Ishikawa (cell line): ENCODE results near the gene ZNF593OS.

Source experiments
- CEBPB ChIP-seq: IDR thresholded peaks from 2 replicates; pipeline ENCODE4 v1.6.1; 2012
- CREB1 ChIP-seq: IDR thresholded peaks from 2 replicates; pipeline ENCODE4 v1.6.1; 2012; ENCODE audit warnings: low read depth
- EGR1 ChIP-seq: IDR thresholded peaks from 2 replicates; pipeline ENCODE4 v1.6.1; 2012
- EP300 ChIP-seq: IDR thresholded peaks from 2 replicates; pipeline ENCODE4 v1.6.1; 2012; ENCODE audit warnings: borderline replicate concordance
- FOXM1 ChIP-seq: IDR thresholded peaks from 2 replicates; pipeline ENCODE4 v1.6.1; 2012; ENCODE audit warnings: low read depth, borderline replicate concordance
- NFIC ChIP-seq: IDR thresholded peaks from 2 replicates; pipeline ENCODE4 v1.6.1; 2012
- RAD21 ChIP-seq: IDR thresholded peaks from 2 replicates; pipeline ENCODE4 v1.6.1; 2012; ENCODE audit warnings: low read depth
- TAF1 ChIP-seq: IDR thresholded peaks from 2 replicates; pipeline ENCODE4 v1.6.1; 2012; ENCODE audit warnings: low read depth, mild to moderate bottlenecking
- TCF12 ChIP-seq: IDR thresholded peaks from 2 replicates; pipeline ENCODE4 v1.6.1; 2012; ENCODE audit warnings: low read depth
- TEAD4 ChIP-seq: IDR thresholded peaks from 2 replicates; pipeline ENCODE4 v1.6.1; 2012
- YY1 ChIP-seq: IDR thresholded peaks from 2 replicates; pipeline ENCODE4 v1.6.1; 2012; ENCODE audit warnings: low read depth
- ZBTB7A ChIP-seq: IDR thresholded peaks from 2 replicates; pipeline ENCODE4 v1.6.1; 2012; ENCODE audit warnings: low read depth
- TF ChIP-seq, protein P1 (sequence below): IDR thresholded peaks from 2 replicates; pipeline ENCODE4 v1.6.1; 2012; ENCODE audit warnings: low read depth, mild to moderate bottlenecking
- TF ChIP-seq, protein P2 (sequence below): IDR thresholded peaks from 2 replicates; pipeline ENCODE4 v1.6.1; 2012
- TF ChIP-seq, protein P3 (sequence below): IDR thresholded peaks from 2 replicates; pipeline ENCODE4 v1.6.1; 2012

ZNF593OS gene

DNA sequence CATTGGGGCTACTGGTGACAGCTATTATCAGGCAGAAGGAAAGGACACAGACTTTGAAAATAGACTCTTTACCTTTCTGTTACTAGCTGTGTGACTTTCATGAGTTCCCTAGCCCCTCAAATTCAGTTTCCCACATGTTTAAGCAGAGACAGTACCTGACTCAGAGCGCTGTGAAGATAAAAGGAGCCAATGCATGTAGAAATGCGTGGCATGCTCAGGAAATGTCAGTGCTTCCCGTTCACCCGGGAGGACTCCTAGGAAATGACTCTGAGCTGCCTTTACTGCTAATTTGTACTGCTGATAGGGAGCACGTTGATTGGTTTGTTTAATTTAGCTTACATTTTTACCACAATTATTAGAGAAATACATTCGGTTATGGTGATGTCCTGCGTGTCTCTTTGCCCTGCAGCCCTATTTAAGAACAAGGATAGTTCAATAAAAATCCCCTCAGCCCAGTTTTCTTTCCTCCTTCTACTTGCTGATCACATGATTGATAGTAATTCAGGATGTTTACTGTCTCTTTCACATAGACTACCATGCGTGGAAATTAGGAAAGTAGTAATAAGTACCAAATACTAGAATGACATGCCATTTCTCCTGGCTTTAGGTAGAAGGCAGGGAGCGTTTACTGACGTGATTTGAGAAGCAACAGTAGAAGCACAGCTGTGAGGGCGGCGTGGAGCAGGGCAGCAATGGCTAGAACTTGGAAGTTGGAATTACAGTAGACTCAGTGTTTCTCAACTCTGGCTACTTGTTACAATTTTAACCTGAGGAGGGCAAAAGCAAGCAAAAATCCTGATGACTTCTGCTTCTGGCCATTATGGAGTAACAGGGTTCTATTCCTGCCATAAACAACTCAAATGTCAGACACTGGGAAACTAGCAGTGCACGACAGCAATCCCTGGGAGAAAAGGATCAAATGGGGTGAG, 44.1 kb downstream of the ZNF593OS start:
- TF ChIP-seq TCF12 (no peak), CEBPB (no peak), EP300 (no peak)

DNA sequence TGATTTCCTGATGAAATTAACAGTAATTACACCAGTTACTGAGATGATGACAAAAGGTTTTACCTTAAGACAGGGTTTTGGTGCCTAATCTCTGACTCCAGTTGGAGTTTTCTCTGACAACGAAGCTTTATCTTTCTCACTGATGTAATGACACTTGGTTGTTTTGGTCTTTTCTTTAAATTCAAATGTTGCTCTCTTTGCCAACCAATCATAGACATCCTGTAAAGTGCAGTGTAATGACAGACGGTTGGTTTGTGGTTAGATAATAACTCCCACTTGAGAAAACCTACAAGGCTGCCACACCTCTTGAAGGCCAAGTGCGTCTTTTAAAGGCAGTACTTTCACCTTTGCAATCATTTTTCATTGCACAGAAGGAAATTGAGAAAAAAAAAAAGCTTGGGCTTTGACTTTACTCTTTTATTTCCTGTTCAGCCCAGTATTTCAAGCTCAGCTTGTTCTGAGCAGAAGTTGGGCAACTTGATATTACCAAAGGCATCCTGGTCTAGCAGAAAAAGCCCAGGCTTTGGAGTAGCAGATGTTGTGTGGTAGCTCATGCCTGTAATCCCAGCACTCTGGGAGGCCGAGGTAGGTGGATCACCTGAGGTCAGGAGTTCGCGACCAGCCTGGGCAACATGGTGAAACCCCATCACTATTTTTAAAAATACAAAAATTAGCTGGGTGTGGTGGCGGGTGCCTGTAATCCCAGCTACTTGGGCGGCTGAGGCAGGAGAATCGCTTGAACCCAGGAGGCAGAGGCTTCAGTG, 45.1 kb downstream of the ZNF593OS start:
- TF ChIP-seq, protein P1, sequence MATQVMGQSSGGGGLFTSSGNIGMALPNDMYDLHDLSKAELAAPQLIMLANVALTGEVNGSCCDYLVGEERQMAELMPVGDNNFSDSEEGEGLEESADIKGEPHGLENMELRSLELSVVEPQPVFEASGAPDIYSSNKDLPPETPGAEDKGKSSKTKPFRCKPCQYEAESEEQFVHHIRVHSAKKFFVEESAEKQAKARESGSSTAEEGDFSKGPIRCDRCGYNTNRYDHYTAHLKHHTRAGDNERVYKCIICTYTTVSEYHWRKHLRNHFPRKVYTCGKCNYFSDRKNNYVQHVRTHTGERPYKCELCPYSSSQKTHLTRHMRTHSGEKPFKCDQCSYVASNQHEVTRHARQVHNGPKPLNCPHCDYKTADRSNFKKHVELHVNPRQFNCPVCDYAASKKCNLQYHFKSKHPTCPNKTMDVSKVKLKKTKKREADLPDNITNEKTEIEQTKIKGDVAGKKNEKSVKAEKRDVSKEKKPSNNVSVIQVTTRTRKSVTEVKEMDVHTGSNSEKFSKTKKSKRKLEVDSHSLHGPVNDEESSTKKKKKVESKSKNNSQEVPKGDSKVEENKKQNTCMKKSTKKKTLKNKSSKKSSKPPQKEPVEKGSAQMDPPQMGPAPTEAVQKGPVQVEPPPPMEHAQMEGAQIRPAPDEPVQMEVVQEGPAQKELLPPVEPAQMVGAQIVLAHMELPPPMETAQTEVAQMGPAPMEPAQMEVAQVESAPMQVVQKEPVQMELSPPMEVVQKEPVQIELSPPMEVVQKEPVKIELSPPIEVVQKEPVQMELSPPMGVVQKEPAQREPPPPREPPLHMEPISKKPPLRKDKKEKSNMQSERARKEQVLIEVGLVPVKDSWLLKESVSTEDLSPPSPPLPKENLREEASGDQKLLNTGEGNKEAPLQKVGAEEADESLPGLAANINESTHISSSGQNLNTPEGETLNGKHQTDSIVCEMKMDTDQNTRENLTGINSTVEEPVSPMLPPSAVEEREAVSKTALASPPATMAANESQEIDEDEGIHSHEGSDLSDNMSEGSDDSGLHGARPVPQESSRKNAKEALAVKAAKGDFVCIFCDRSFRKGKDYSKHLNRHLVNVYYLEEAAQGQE = no peak
- no peak for TF ChIP-seq RAD21
- TF ChIP-seq EGR1 = no peak
- no peak for TF ChIP-seq YY1
- peak; percentile 71 for TF ChIP-seq CEBPB
- TF ChIP-seq NFIC = no peak
- TF ChIP-seq TEAD4 = no peak
- TF ChIP-seq, protein P2, sequence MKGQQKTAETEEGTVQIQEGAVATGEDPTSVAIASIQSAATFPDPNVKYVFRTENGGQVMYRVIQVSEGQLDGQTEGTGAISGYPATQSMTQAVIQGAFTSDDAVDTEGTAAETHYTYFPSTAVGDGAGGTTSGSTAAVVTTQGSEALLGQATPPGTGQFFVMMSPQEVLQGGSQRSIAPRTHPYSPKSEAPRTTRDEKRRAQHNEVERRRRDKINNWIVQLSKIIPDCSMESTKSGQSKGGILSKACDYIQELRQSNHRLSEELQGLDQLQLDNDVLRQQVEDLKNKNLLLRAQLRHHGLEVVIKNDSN = no peak
- no peak for TF ChIP-seq TAF1
- TF ChIP-seq ZBTB7A = no peak
- 0 out of 2 replicates have a peak, but pooled peaks have one; percentile 14 for TF ChIP-seq TCF12
- TF ChIP-seq, protein P3, sequence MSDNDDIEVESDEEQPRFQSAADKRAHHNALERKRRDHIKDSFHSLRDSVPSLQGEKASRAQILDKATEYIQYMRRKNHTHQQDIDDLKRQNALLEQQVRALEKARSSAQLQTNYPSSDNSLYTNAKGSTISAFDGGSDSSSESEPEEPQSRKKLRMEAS = no peak
- TF ChIP-seq EP300 = no peak
- peak; percentile 96 for TF ChIP-seq FOXM1
- no peak for TF ChIP-seq CREB1

DNA sequence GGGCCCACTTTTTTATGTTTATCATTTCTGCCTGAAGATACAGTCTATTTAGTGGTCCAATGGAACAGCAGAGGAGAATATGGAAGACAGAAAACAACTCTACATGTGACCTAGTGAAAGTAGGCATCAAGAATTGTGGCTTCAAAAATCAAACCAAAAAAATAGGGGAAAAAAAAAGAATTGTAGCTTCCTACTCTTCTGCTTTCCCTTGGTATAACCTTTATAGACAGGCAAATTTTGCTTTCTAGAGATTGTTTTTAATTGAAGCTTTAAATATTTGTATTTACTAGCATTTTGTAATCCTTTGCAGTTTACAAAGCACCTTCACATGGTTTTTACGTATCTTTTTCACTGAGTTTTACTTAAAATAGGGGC, 45.7 kb downstream of the ZNF593OS start:
- no peak for TF ChIP-seq CREB1
- no peak for TF ChIP-seq YY1
- TF ChIP-seq, protein P1 = no peak
- TF ChIP-seq FOXM1 = no peak
- TF ChIP-seq TEAD4 = no peak
- TF ChIP-seq, protein P2 = no peak
- no peak for TF ChIP-seq TCF12

DNA sequence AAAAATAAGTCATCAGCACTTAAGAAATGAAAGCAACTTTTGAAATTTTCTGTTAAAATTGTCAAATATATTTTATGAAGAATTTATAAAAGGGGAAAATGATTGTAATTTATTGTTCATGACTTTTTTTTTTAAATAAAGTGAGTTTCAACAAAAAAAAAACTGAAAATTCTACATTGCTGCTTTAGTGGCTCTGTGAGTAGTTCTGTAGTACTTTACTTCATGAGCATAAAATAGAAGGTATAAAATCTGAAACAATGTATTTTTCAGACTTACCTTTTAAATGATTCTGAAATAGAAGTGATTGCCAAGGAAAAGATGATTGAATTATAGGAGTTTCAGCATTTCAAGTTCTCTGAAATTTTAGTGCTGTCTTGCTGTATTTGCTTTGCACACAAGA, 46.2 kb downstream of the ZNF593OS start:
- TF ChIP-seq, protein P2 = no peak
- no peak for TF ChIP-seq EGR1
- no peak for TF ChIP-seq TEAD4
- no peak for TF ChIP-seq EP300
- no peak for TF ChIP-seq CREB1
- TF ChIP-seq RAD21 = no peak
- no peak for TF ChIP-seq ZBTB7A
- TF ChIP-seq FOXM1 = no peak
- TF ChIP-seq YY1 = no peak
- TF ChIP-seq TCF12 = no peak
- no peak for TF ChIP-seq CEBPB
- no peak for TF ChIP-seq NFIC
- TF ChIP-seq, protein P3 = no peak
- TF ChIP-seq, protein P1 = no peak
- no peak for TF ChIP-seq TAF1
